ENCODE measurements around the gene MAP4K4.

DNA sequence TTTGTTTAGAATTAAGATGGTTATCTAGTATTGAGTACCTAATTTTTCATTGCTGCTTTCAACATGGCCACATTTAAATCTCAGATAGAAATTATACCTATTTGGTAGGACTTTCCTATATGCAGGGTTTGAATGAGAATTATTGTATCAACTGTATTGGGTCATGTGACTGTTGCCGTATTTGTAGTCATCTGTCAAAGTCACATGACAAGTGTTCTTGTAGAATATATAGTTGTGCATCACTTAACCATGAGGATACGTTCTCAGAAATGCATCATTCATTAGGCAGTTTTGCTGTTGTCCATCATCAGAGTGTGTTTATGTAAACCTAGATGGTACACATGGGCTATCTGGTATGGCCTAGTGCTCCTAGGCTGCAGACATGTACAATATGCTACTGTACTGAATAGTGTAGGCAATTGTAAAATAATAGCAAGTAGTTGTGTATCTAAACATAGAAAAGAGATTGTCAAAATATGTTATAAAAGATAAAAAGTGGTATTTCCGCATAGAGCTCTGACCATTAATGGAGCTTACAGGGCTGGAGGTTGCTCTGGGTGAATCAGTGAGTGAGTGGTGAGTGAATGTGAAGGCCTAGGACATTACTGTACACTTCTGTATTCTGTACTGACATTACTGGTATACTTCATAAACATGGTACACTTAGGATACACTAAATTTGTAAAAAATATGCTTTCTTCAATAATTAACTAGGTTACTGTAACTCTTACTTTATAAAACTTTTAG, 123.7 kb downstream of the MAP4K4 start:
- no peak for TF ChIP-seq CTCF (IDR thresholded peaks at IDR 0.05)
- no peak for TF ChIP-seq POLR2AphosphoS5 (IDR thresholded peaks at IDR 0.05)

All from stomach (tissue), 4 donors.